DND-41 (cell line): ENCODE data around the gene DYNC2I2.
A peak's percentile ranks its signal among the peaks of the same experiment; 100 is the strongest.

Experiments used
- ATAC-seq: fragments of 200-7000 bp; cut with Tn5 transposase; 3 replicates; pipeline ENCODE4 v1.9.1; 2021; ENCODE audit warnings: low read depth; ENCODE audit not compliant: insufficient read depth
- DNase-seq: peaks from one replicate; pipeline ENCODE4 v3.0.0-alpha.2; 2020
- H2AFZ ChIP-seq: 2 replicates; pipeline ENCODE4 v1.6.0; 2012; ENCODE audit warnings: low read depth, low read length
- H3K27ac ChIP-seq: 2 replicates; pipeline ENCODE4 v1.5.1; 2012; ENCODE audit warnings: low read length, inconsistent platforms
- H3K27me3 ChIP-seq: fragments of 200-600 bp; sonication (generic); 2 replicates; pipeline ENCODE4 v1.6.0; 2012; ENCODE audit warnings: low read length, mild to moderate bottlenecking, inconsistent platforms; ENCODE audit not compliant: insufficient read depth, poor library complexity
- H3K36me3 ChIP-seq: 2 replicates; pipeline ENCODE4 v1.5.1; 2012; ENCODE audit warnings: low read length, inconsistent platforms; ENCODE audit not compliant: insufficient read depth
- H3K4me1 ChIP-seq: 2 replicates; pipeline ENCODE4 v1.5.1; 2012; ENCODE audit warnings: mild to moderate bottlenecking, low read length; ENCODE audit not compliant: insufficient read depth
- H3K4me2 ChIP-seq: 2 replicates; pipeline ENCODE4 v1.6.0; 2012; ENCODE audit warnings: mild to moderate bottlenecking, moderate library complexity, low read length, inconsistent platforms; ENCODE audit not compliant: insufficient read depth
- H3K4me3 ChIP-seq, 2 experiments: fragments of 200-600 bp in 1 of 2; shearing (Covaris generic) in 1 of 2; 2 replicates each; pipeline ENCODE4 v1.5.1; 2012 to 2016; ENCODE audit warnings: inconsistent platforms in 2 of 2, low read length in 2 of 2, mild to moderate bottlenecking in 2 of 2, low read depth in 1 of 2, moderate library complexity in 1 of 2
- H3K79me2 ChIP-seq: 2 replicates; pipeline ENCODE4 v1.6.0; 2012; ENCODE audit warnings: low read length, inconsistent platforms; ENCODE audit not compliant: insufficient read depth
- H3K9ac ChIP-seq: 2 replicates; pipeline ENCODE4 v1.6.0; 2012; ENCODE audit warnings: low read depth, mild to moderate bottlenecking, inconsistent platforms, low read length, moderate library complexity
- H3K9me3 ChIP-seq: 2 replicates; pipeline ENCODE4 v1.5.1; 2012; ENCODE audit warnings: low read length, moderate library complexity, mild to moderate bottlenecking, inconsistent platforms; ENCODE audit not compliant: insufficient read depth, severe bottlenecking
- H4K20me1 ChIP-seq: 2 replicates; pipeline ENCODE4 v1.6.0; 2012; ENCODE audit warnings: low read length; ENCODE audit not compliant: insufficient read depth
- CTCF ChIP-seq: IDR thresholded peaks from 2 replicates; pipeline ENCODE4 v1.5.1; 2012; ENCODE audit warnings: borderline replicate concordance, low read length, moderate library complexity, mild to moderate bottlenecking; ENCODE audit not compliant: poor library complexity, severe bottlenecking; ENCODE audit errors: extremely low read depth
- EZH2 ChIP-seq: IDR thresholded peaks from 3 replicates; pipeline ENCODE4 v1.6.1; 2012; ENCODE audit warnings: borderline replicate concordance, low read depth, mild to moderate bottlenecking, moderate library complexity, low read length, inconsistent platforms; ENCODE audit not compliant: severe bottlenecking

The DYNC2I2 gene

GRCh38 chr9:128654481-128654880, 2.2 kb downstream of the DYNC2I2 start:
- no peak overlapping the region for H3K27ac ChIP-seq
- 0 out of 2 replicates have a peak overlapping the region, but pooled peaks have one; percentile 15 for H3K9ac ChIP-seq
- TF ChIP-seq CTCF = no peak
- TF ChIP-seq EZH2 = no peak
- no peaks in the 10 kb centered on the region for H3K27me3 ChIP-seq
- H4K20me1 ChIP-seq = no peaks in the 10 kb centered on the region
- H3K9me3 ChIP-seq = no peaks in the 10 kb centered on the region
- H3K4me3 ChIP-seq = no peak overlapping the region
- no peak overlapping the region for H2AFZ ChIP-seq
- peak overlapping the region; percentile 42 for H3K4me2 ChIP-seq
- peaks cover 28% of the 10 kb centered on the region for H3K79me2 ChIP-seq
- peaks cover 5% of the 10 kb centered on the region; the same call in 1 of the 2 replicates for H3K36me3 ChIP-seq
- peaks cover 27% of the 10 kb centered on the region for H3K4me1 ChIP-seq
- ATAC-seq (no peak), DNase-seq (no peak)

- DNase-seq = no peak
- Histone ChIP-seq H3K4me2 (peak overlapping the region; percentile 42; the same call in 1 of the 2 replicates), H3K27me3 (no peaks in the 10 kb centered on the region), H4K20me1 (no peaks in the 10 kb centered on the region), H3K36me3 (peaks cover 5% of the 10 kb centered on the region; the same call in 1 of the 2 replicates), H3K9ac (no peak overlapping the region), H3K4me1 (peaks cover 27% of the 10 kb centered on the region), H3K79me2 (peaks cover 31% of the 10 kb centered on the region), H3K27ac (no peak overlapping the region; the same call in 1 of the 2 replicates), H3K4me3 (no peak overlapping the region), H2AFZ (no peak overlapping the region), H3K9me3 (no peaks in the 10 kb centered on the region)
- ATAC-seq = no peak
- TF ChIP-seq EZH2 (no peak), CTCF (no peak)
Observed at GRCh38 chr9:128653908-128654307, 2.7 kb downstream of the DYNC2I2 start.

GRCh38 chr9:128651798-128652197, 4.8 kb downstream of the DYNC2I2 start:
- no peak overlapping the region for H3K27ac ChIP-seq
- no peak for ATAC-seq

More at GRCh38 chr9:128651798-128652197, 4.8 kb downstream of the DYNC2I2 start:
- Histone ChIP-seq H3K9me3 (no peaks in the 10 kb centered on the region), H3K27me3 (no peaks in the 10 kb centered on the region), H3K4me2 (no peak overlapping the region), H3K36me3 (peaks cover 5% of the 10 kb centered on the region), H3K4me3 (no peak overlapping the region), H3K4me1 (peaks cover 19% of the 10 kb centered on the region), H4K20me1 (no peaks in the 10 kb centered on the region), H2AFZ (no peak overlapping the region), H3K79me2 (peaks cover 39% of the 10 kb centered on the region), H3K9ac (no peak overlapping the region)
- TF ChIP-seq EZH2 (no peak), CTCF (no peak)
- no peak for DNase-seq
